IPS DF 4.7 (cell line): ENCODE results near the gene TGDS.

ENCODE experiments used
- DNase-seq: peaks from one replicate; pipeline ENCODE4 v3.0.0-alpha.2; 2013; ENCODE audit warnings: low spot score; ENCODE audit errors: extremely low read depth

Gene TGDS

DNA sequence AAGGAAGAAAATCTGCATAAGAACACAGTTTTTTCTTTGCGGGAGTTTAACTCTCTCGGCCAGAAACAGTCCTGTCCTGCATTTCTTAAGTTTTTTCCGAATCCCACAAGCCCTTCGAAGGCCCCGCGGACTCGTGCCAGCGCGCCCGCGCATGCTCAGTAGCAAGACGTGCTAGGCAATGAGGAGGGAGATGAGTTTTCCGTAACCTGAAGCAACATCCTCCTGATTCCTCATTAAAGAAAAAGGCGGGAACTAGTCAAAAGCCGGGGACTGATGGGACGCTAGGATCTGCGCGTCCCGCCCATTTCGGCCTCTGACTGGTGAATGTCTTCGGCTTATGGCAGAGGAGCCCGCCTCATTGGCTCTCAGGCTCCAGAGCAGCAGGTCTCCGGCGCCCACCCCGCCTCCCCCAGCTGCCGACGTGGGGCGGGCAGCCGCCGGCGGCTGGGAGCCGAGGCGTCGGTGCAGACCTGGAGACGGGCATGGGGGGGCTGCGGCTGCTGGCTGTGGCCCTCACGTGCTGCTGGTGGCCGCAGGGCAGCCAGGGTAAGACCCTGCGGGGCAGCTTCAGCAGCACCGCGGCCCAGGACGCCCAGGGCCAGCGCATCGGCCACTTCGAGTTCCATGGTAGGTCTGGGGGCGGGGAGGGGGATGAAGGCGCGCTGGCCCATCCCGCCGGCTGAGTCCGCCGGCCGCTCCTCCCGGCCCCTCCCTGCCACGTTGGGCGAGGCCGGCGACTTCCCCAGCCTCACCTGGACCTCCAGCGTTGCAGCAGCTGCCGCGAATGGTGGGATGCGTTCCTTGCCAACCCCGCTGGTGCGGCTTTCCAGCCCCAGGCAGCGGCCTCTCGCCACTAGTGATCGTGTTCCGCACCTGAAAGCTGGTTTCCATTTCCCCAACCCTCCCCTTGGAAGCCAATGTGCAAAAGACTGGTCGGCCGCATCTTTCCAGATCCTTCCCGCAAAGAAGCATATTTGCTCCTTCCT lies 5.8 kb upstream of the TGDS start, which contains the start of gene GPR180:
TSS of gene GPR180 (plus strand) at position 412 of the 986 bp plus-strand sequence. CDS start at position 483, 71 bp downstream.
- DNase-seq: peak; percentile 95

DNA sequence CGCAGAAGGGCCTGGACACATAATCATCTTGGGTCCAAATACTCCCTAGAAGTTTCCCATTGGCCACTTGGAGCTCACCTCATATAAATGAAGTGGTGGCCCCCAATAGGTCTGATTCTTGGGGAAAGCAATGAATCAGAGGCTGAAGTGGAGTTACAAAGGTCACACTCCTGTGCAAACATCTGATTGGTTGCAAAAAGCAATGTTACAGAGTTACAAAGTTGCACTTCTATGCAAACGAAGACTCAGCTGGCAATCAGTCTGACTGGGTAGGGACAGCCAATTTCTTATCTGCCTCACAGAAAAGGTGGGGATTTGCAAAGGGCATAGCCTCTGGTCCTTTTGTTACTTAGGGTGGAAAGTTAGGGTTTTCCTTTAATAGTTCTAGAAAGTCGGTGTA lies 3.9 kb upstream of the TGDS start:
- no peak for DNase-seq

DNA sequence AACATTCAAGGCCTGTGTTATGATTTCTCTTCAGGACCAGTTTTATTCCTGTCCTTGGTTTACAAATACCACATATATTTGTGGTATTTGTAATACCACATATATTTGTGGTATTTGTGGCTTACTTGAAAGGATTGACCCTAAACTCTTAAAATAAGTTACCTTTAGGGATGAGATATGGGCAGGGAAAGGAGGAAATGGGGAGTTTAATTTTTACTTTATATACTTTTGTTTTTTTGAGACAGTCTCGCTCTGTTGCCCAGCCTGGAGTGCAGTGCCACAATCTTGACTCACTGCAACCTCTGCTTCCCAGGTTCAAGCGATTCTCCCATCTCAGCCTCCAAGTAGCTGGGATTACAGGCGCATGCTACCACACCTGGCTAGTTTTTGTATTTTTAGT lies 2.3 kb upstream of the TGDS start:
- no peak for DNase-seq

DNA sequence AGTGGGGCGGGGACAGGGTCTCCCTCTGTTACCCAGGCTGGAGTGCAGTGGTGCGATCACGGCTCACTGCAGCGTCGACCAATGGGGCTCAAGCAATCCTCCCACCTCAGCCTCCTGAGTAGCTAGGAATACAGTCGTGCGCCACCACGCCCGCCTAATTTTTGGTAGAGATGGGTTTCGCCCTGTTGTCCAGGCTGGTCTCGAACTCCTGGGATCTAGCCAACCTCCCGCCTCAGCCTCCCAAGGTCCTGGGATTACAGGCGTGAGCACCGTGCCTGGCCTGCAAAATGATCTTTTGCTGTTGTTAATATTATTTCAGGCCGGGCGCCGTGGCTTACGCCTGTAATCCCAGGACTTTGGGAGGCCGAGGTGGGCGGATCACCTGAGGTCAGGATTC lies 621 bp upstream of the TGDS start:
- DNase-seq: no peak

DNA sequence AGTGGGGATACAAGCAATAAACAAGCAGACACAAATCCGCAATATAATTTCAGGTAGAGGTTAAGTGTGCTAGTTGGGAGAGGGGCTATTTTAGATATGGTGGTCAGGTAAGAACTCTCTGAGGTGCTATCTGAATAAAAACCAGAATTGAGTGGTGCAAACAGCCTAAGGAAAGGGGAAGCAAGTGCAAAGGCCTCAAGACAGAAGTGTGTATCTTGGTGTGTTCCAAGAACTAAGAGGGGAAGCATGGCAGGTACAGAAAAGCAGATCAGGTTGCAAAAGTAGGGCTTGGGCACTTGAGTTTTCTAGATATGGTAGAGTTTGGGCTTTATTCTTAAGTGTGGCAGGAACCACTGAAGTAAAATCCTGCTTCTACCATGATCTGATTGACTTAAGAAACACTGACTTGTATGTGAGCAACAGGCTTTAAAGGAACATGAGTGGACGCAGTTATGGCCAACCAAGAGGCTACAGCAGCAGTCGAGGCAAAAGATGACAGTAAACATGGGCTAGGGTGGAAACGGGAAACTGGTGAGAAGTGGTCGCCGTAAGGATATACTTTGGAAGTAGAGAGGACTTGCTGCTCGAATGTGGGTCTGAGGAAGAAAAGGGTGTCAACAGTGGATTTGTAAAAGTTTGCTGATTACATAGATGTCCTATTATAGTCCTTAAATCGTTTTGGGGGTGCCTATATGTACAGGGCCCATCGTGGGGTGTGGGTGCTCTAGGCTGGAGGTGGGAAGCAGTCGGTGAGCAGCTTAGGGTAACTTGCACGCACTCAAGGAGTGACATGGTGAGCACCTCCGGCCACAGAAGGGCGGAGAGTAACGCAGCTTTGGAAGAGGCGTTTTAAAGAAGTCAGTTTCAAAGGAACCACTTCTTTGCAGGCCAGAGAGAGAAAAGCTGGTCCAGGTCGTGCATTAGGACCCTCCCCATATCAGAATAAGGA lies 677 bp downstream of the TGDS start:
- no peak for DNase-seq

DNA sequence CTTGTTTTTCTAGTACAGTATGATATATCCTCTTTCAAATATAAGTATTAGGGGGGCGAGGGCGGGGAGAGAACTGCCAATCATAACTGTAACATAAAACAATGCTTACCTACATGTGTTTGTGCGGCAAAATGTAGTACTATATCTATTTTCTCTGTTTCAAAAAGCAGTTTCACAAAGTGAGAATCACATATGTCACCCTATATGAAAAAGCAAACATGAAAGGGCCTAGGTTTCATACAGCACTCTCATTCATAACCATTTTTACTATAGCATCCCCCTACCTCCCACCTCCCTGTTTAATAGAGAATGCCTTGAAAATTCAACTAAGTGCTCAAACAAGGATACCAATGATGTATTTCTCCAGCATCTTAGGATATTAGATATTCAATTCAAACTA lies 5.2 kb downstream of the TGDS start:
- no peak for DNase-seq

DNA sequence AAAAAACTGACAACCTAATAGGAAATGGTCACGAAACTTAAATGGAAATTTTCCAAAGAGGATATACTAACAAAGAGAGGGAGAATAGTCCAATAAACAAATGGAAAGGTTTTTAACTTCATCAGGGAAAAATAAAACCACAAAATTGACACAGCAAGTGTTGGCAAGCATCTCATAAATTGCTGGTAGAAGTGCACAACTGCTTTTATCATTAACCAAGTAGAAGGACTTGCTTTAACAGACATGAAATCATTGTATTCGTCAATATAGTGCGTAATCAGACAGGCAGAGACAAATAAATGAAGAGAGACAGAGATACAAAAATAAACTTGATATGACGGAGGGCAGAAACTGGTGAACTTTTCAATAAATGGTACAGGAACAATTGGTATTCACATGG lies 7.4 kb downstream of the TGDS start:
- DNase-seq: no peak

DNA sequence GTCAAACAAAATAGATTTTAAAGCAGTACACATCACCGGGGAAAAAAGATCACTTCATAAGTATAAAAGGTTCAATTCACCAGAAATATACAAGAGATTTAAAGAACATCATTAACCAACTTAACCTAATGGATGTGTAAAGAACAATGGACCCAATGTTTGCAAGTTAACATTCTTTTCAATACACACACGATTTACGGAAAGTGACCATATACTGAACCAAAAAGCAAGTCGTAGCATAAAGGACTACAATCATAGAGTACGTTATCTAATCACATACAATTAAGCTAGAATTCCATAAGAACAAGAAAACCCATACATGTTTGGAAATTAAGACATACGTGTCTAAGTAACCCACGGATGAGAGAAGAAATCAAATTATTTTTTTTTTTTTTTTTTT lies 9.6 kb downstream of the TGDS start:
- DNase-seq: no peak

DNA sequence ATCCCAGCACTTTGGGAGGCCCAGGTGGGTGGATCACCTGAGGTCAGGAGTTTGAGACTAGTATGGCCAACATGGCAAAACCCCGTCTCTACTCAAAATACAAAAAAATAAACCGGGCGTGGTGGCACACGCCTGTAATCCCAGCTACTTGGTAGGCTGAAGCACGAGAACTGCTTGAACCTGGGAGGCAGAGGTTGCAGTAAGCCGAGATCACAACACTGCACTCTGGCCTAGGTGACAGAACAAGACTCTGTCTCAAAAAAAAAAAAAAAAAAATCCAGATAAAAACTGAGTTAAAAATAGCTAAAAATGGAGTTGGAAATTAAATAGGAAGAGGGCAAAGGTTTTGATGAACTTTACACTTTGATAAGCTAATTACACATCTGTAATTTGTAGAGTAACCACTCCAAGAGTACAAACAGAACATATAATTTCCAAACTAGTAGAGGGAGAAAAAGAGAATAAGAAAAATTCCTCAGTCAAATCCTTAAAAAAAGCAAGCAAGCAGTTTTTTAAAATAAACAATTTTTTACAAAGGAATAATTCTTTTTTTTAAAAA lies 10.3 kb downstream of the TGDS start:
- DNase-seq: no peak

DNA sequence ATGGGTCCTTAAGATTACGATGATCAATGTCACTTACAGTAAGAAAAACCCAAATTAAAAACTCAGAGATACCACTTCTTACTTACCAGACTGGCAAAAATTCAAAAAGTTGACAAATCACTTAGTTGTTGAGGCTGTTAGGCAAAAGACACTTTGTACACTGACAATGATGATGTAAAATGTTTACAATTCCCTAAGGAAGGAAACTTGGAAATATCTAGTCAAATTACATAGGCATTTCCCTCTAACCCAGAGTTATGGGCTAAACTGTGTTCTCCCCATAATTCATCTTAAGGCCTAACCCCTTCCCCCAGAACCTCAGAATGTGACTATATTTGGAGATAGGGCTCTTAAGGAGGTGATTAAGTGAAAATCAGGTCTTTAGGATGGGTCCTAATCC lies 12.0 kb downstream of the TGDS start:
- DNase-seq: no peak

DNA sequence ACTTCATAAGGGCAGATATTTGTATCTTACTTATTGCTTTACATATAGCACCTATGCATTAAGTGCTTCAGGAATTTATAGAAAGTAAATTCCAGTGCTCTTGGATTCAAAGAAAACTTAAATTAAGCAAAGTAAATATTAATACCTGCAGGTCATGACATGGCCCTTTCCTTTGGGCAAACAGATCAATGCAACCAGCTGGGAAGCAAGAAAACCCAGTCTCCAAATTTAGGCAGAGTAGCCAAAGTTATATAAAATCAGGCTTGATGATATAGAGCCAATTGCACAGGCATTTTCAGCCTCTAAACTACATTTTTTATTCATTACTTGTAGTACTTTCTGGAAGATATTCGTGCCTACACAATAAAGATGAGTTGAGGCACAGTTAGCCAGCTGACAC lies 16.9 kb downstream of the TGDS start:
- DNase-seq: no peak

DNA sequence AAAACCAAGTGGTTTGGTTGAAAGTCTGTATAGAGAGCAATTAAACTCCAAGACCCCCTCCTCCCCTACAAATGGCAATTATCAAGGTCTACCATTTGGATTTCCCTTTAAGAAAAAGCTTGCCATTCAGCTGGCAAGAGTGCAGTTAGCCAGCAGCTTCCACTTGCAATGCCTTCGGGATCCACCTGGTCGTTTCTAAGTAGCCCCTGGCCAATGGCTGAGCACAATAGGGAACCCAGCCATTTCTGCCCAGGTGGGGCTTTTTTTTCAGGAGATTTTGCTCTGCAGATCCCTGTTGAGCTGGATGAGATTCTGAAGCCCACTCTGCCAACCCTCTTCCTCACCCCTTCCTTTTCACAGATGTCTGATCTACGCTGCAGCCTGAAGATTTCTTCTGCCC lies 26.3 kb downstream of the TGDS start:
- DNase-seq: no peak

DNA sequence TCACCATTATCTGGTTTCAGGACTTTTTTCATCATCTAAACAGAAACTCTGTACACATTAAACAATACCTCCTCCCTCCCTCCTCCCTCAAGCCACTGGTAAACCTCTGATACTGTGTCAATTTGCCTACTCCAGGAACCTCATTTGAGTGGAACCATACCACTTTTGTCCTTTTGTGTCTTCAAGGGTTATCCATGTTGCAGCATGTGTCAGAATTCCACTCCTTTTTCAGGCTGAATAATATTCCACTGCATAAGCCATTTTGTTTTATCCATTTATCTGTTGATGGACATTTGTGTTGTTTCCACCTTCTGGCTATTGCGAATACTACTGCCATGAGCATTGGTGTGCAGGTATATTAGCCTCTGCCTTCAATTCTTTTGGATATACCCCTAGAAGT lies 27.5 kb downstream of the TGDS start:
- no peak for DNase-seq

DNA sequence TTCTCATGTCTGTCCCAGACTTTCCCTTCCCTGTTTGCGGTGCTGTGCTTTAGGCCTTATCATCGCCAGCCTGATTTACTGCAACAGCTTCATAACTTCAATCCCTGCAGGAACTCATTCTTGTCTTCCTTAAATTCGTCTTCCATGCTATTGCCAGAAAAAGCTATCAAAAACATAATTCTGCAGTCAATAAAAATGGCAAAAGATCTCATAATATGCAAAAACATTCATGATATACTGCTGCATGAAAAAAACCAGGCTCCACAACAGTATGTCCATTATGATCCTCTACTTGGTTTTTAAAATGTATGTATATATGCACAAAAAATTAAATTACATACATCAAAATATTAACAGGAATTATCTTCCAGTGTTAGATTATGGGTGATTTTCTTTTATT lies 28.4 kb downstream of the TGDS start:
- no peak for DNase-seq

DNA sequence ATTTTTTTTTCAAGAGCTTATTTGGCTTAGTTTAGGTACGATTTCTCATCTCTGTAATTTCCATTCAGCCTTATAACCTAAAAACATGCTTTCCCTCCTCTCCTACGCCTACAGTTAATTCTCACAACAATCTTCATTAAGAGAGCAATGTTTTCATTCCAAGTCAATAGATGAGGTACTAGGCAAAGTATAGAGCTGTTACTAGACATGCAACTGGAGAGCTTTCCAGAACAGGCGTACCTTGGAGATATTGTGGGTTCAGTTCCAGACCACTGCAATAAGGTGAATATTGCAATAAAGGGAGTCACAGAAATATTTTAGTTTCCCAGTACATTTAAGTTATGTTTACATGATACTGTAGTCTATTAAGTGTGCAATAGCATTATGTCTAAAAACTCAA lies 34.8 kb downstream of the TGDS start:
- DNase-seq: no peak

DNA sequence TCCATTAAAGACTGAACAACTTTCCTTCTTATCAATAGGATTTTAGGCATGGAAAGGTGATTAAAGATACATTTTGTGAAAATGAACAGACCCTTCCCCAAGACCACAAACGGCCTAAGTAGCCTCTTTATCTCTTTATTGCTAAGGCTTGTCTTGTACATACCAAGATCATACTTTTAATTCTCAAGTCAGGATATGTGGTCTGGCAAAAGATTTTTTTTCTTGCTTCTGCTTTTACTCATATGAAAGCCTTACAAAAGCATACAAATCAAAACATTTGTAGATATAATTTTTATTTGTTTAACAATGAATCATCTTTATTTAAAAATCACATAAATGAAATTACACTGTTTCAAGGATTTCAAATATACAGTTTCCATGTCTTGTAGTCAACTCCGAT lies 35.8 kb downstream of the TGDS start:
- no peak for DNase-seq

DNA sequence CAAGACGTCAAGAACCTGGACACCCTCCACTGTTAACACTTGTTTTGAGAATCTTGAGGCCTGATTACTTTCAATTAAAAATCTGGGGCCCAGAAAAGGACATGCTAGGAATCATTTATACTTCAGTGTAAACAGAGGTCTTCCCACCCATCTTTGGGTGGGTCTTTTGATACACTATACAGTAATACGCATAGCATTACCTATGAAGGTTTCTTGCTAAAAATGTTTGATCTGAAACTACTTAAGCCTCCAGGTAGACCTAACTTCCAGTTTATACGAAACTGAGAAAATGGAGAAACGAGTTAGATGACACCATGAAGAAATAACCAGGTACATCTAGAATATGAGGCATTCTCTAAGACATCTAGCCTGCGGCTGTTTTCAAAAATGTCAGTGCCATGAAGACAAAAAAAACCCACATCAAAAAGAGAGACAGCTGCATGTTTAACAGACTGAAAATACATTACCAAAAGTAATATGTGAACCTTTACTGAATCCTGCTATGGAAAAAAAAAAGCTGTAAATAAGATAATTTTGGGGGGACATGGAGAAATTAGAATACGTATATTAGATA lies 36.6 kb downstream of the TGDS start:
- DNase-seq: no peak

DNA sequence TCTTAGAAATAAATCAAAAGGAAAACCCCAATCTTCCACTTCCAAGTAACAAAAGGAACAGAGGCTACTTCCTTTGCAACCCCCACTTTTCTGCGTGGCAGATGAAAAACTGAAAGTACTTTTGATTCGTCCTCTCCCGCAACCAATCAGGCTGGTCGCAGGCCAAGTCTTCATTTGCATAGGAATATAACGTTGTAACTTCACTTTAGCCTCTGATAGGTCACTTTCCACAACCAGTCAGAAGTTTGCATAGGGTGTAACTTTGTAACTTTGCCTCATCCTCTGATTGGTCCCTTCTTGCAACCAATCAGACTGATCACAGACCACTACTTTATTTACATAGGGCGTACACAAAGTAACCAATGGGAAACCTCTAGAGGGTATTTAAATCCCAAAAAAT lies 37.2 kb downstream of the TGDS start:
- DNase-seq: no peak

DNA sequence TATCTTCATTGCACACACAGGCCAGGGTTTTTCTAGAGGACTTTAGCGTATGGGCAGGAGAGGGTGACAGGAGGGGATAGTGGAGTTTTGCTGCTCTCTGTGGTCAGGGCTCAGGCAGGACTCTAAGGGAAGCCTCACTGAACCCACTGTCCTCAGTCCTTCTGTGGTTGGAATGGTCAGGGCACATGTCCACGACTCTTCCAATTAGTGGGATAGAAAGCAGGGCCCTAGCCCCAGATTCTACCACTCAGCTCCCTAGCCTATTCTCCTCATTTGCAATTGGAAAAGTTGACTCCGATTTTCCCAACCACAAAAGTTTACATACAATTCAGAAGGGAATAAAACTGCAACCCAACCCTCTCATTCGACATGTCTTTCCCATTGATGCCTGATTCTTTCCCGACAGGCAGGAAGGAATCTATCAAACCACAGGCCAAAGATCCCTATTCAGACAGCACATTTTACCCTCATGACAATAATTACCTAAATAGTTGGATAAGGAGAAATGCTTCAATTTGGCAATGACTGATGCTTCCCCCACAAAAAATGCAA lies 38.2 kb downstream of the TGDS start:
- no peak for DNase-seq

DNA sequence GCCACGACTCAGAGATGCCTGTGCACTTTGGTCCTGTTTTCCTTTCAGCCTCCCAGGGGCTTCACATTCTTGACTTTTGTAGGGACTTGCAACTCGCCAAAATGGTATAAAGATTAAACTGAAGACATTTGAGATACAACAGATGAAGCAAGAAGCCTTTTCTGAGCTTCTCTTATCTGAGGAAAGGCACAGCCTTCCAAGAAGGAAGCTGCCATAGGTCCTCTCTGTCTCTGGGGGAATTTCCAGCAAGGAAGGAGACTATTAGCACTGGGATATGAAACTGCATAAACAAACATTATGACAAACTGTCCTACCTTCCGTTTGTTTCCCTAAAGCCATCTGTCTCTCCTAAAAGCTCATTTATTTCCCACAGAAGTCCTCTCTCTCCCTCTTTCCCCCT lies 39.3 kb downstream of the TGDS start:
- DNase-seq: no peak

DNA sequence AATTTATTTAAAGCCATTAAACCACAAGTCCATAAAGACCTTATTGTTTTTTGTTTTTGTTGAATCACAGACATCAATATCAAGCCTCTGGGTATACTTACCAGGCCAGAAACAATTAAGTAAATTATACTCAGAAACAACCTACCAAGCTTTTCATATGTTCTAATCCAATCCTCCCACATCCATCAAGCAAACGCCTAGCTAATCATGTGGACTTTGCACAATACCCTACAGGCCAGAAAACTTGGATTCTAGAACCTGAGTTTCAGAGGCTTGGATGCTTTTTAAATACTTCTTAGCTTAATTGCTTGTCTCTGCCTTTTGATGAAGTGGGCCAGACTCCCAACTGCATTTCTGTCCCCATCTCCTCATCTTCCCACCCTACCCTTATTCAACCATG lies 39.9 kb downstream of the TGDS start:
- DNase-seq: no peak
